Osteoblast (primary cell): ENCODE measurements around the gene CD28. TPM values are rescaled to one million over a fixed set of nuclear protein-coding genes. Genes with fewer than 3 reads are reported as not detected.

Experiments
- DNase-seq: peaks from one replicate; pipeline ENCODE4 v3.0.0; 2011; ENCODE audit warnings: low spot score, mixed read lengths; ENCODE audit not compliant: insufficient read length; ENCODE audit errors: missing footprints
- H2AFZ ChIP-seq: 2 replicates; pipeline ENCODE4 v1.6.0; 2011; ENCODE audit warnings: mild to moderate bottlenecking, low read length
- H3K27ac ChIP-seq: 2 replicates; pipeline ENCODE4 v1.5.1; 2011; ENCODE audit warnings: mild to moderate bottlenecking, low read depth, low read length, moderate library complexity
- H3K27me3 ChIP-seq: 2 replicates; pipeline ENCODE4 v1.6.0; 2012; ENCODE audit warnings: mild to moderate bottlenecking, control low read depth, inconsistent platforms, low read length, moderate library complexity; ENCODE audit not compliant: insufficient read depth
- H3K36me3 ChIP-seq: 2 replicates; pipeline ENCODE4 v1.5.1; 2011; ENCODE audit warnings: mild to moderate bottlenecking, low read length, control low read depth, moderate library complexity; ENCODE audit not compliant: insufficient read depth
- H3K4me1 ChIP-seq: 2 replicates; pipeline ENCODE4 v1.5.1; 2011; ENCODE audit warnings: mild to moderate bottlenecking, low read length, control low read depth, moderate library complexity; ENCODE audit not compliant: insufficient read depth
- H3K4me2 ChIP-seq: 2 replicates; pipeline ENCODE4 v1.6.0; 2011; ENCODE audit warnings: mild to moderate bottlenecking, low read length; ENCODE audit not compliant: insufficient read depth
- H3K4me3 ChIP-seq: fragments of 200-600 bp; sonication (generic); 3 replicates; pipeline ENCODE4 v1.5.1; 2012; ENCODE audit warnings: mild to moderate bottlenecking, low read length, inconsistent platforms; ENCODE audit not compliant: insufficient read depth
- H3K79me2 ChIP-seq: 2 replicates; pipeline ENCODE4 v1.6.0; 2012; ENCODE audit warnings: mild to moderate bottlenecking, low read length, control low read depth, inconsistent platforms; ENCODE audit not compliant: insufficient read depth
- H3K9me3 ChIP-seq: 2 replicates; pipeline ENCODE4 v1.5.1; 2011; ENCODE audit warnings: low read depth, low read length, control low read depth
- H4K20me1 ChIP-seq: 2 replicates; pipeline ENCODE4 v1.6.0; 2012; ENCODE audit warnings: mild to moderate bottlenecking, low read length, control low read depth; ENCODE audit not compliant: insufficient read depth
- total RNA-seq: library from RNA; depleted of rRNA; stranded (reverse); fragments of >200 nt; gene quantifications from 2 replicates; pipeline ENCODE4 v1.2.3, GENCODE V29; 2012
- TF ChIP-seq, protein P1 (sequence below): IDR thresholded peaks from 2 replicates; pipeline ENCODE4 v1.5.1; 2011; ENCODE audit warnings: mild to moderate bottlenecking, low read depth, low read length, moderate library complexity; ENCODE audit errors: extremely low read depth

CD28 gene
- total RNA-seq, 1 donor, result not detected

DNA sequence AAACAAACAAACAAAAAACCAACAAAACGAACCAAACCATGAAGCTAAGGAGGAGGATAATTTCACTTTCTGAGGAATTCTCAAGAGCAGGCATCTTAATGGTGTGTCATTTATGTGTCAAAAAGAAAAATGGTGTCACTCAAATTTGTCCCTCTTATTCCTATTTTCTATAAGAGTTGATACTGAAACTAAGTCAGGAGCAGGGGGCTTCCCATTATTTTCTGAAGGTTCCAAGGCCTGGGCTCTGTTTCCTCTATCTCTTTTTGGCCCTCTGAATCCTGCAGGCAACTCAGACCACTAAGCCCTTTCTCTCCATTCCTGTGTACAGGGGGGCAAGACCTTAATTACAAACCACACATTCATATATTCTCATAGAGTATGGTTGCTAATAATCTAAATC lies 44.0 kb upstream of the CD28 start:
- no peak overlapping the region for H3K27ac ChIP-seq
- no peak overlapping the region for H3K4me2 ChIP-seq
- H3K9me3 ChIP-seq, result no peaks in the 10 kb centered on the region
- no peaks in the 10 kb centered on the region for H3K4me1 ChIP-seq
- H3K27me3 ChIP-seq, result no peaks in the 10 kb centered on the region
- H2AFZ ChIP-seq, result peak overlapping the region; percentile 46
- no peak overlapping the region for H3K4me3 ChIP-seq
- no peak for DNase-seq
- no peaks in the 10 kb centered on the region for H3K36me3 ChIP-seq
- no peaks in the 10 kb centered on the region for H4K20me1 ChIP-seq
- TF ChIP-seq, protein P1, sequence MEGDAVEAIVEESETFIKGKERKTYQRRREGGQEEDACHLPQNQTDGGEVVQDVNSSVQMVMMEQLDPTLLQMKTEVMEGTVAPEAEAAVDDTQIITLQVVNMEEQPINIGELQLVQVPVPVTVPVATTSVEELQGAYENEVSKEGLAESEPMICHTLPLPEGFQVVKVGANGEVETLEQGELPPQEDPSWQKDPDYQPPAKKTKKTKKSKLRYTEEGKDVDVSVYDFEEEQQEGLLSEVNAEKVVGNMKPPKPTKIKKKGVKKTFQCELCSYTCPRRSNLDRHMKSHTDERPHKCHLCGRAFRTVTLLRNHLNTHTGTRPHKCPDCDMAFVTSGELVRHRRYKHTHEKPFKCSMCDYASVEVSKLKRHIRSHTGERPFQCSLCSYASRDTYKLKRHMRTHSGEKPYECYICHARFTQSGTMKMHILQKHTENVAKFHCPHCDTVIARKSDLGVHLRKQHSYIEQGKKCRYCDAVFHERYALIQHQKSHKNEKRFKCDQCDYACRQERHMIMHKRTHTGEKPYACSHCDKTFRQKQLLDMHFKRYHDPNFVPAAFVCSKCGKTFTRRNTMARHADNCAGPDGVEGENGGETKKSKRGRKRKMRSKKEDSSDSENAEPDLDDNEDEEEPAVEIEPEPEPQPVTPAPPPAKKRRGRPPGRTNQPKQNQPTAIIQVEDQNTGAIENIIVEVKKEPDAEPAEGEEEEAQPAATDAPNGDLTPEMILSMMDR, result no peak
- H3K79me2 ChIP-seq, result no peaks in the 10 kb centered on the region

DNA sequence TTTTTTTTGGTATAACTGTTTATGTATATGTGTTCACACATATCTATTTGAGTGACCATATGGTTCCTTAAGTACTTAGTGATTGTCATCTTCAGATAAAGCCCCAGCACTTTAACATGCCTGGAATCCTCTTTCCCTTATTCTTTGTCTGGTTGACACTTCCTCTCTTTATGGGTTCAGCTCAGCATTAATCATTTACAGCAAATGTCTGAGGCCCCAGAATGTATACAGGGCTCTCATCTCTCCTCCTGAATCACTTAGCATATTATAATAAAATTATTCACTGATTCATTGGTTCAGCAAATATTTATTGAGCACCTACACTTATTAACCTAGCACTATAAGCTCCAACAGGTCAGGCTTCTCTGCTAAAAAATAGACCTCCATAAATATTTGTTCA lies 43.5 kb upstream of the CD28 start:
- TF ChIP-seq, protein P1, result no peak
- Histone ChIP-seq H2AFZ (peak overlapping the region; percentile 46), H3K36me3 (no peaks in the 10 kb centered on the region)

DNA sequence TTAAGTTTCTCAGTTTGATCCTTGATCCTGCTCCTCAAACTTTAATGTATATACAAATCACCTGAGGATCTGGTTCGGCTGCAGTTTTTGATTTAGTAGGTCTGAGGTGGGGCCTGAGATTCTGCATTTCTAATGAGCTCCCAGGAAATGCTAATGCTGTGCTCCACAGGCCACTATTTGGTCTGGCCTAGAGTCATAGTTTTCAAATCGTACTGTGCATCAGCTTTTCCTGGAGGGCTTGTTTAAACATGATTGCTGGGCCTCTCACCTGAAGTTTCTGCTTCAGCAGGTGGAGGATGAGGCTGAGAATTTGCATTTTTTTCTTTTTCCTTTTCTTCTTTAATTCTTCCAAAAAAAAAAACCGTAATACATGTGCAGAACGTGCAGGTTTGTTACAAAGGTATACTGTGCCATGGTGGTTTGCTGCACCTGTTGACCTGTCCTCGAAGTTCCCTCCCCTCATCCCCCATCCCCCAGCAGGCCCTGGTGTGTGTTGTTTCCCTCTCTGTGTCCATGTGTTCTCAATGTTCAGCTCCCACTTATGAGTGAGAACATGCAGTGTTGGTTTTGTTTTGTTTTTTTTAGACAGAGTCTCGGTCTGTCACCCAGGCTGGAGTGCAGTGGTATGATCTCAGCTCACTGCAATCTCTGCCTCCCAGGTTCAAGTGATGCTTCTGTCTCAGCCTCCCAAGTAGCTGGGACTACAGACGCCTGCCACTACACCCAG lies 42.2 kb upstream of the CD28 start:
- no peaks in the 10 kb centered on the region for H3K9me3 ChIP-seq
- DNase-seq, result no peak
- H3K27ac ChIP-seq, result no peak overlapping the region
- H3K27me3 ChIP-seq, result no peaks in the 10 kb centered on the region
- no peaks in the 10 kb centered on the region for H3K79me2 ChIP-seq
- no peaks in the 10 kb centered on the region for H3K36me3 ChIP-seq
- no peak overlapping the region for H3K4me3 ChIP-seq
- no peaks in the 10 kb centered on the region for H4K20me1 ChIP-seq
- no peak overlapping the region for H3K4me2 ChIP-seq
- TF ChIP-seq, protein P1, result no peak
- no peak overlapping the region for H2AFZ ChIP-seq
- H3K4me1 ChIP-seq, result no peaks in the 10 kb centered on the region

More for the DNA sequence above, 43.5 kb upstream of the CD28 start:
- H3K79me2 ChIP-seq, result no peaks in the 10 kb centered on the region
- H3K4me1 ChIP-seq, result no peaks in the 10 kb centered on the region
- peak; percentile 58 for DNase-seq
- no peaks in the 10 kb centered on the region for H3K9me3 ChIP-seq
- no peak overlapping the region for H3K4me2 ChIP-seq
- H4K20me1 ChIP-seq, result no peaks in the 10 kb centered on the region
- no peak overlapping the region for H3K27ac ChIP-seq
- H3K27me3 ChIP-seq, result no peaks in the 10 kb centered on the region
- H3K4me3 ChIP-seq, result no peak overlapping the region

DNA sequence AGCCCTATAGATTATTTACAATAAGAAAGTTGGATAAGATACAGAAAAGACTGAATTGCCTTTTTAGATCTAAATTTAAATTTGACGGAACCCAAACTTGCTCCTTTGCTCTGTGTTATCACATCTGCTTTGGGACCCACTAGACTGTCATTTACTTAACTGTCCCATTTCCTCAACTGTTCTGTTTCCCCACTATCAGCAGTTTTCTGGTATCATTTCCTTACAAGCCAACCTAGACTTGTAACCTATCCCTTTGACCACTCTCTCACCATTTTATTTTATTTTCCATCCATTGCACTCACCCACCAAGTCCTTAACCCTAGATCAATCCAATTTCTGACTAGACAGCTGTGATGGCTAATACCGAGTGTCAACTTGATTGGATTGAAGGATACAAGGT lies 38.6 kb upstream of the CD28 start:
- Histone ChIP-seq H3K4me2 (no peak overlapping the region), H3K27ac (no peak overlapping the region), H3K36me3 (no peaks in the 10 kb centered on the region), H3K9me3 (no peaks in the 10 kb centered on the region), H2AFZ (no peak overlapping the region), H3K79me2 (no peaks in the 10 kb centered on the region), H3K4me3 (no peak overlapping the region), H3K27me3 (no peaks in the 10 kb centered on the region), H4K20me1 (no peaks in the 10 kb centered on the region), H3K4me1 (peaks cover 9% of the 10 kb centered on the region)
- DNase-seq, result no peak
- TF ChIP-seq, protein P1, result no peak
